PC-9 (cell line): ENCODE measurements around the gene LRRC27.

Experiments used
- CTCF ChIP-seq: fragments of 200-600 bp; sonication (generic); conservative IDR thresholded peaks from 2 replicates; pipeline ENCODE4 v1.6.1; 2017; ENCODE audit warnings: mixed run types, antibody characterized with exemption, mild to moderate bottlenecking, moderate library complexity
- EZH2 ChIP-seq: fragments of 200-600 bp; sonication (generic); IDR thresholded peaks from 2 replicates; pipeline ENCODE4 v1.8.0; 2017; ENCODE audit warnings: antibody characterized with exemption, low read depth

- TF ChIP-seq CTCF (no peak), EZH2 (no peak)
Observed at GRCh38 chr10:132363921-132364593, 32.1 kb downstream of the LRRC27 start.
